ENCODE results near the gene SLC25A11. TPM values are rescaled to one million over a fixed set of nuclear protein-coding genes. Genes with fewer than 3 reads are reported as not detected.

Gene SLC25A11
- total RNA-seq, 4 donors from 2014 or later: 9.5 to 58.2 (median 42.9) TPM

GRCh38 chr17:4942760-4943508 lies 3.1 kb upstream of the SLC25A11 start:
- no peak overlapping the region for H3K4me3 ChIP-seq
- H3K9me3 ChIP-seq: no peaks in the 10 kb centered on the region
- H3K27me3 ChIP-seq: no peaks in the 10 kb centered on the region
- intact Hi-C loops (cut with DNase I; ENCODE audit: low total_unique reads): no loop called here
- no peak overlapping the region for H3K27ac ChIP-seq
- peaks cover 24 to 29% of the 10 kb centered on the region in 2 donors for H3K4me1 ChIP-seq
- H3K36me3 ChIP-seq: no peaks in the 10 kb centered on the region
- DNase-seq: no peak
- TF ChIP-seq POLR2A (IDR thresholded peaks at IDR 0.05) (no peak), CTCF (IDR thresholded peaks at IDR 0.05) (no peak)

- H3K4me3 ChIP-seq: peak overlapping the region; percentile 90 to 92
- intact Hi-C loops (cut with DNase I; ENCODE audit: low total_unique reads): no loop called here
- H3K27ac ChIP-seq: peak overlapping the region; percentile 95 to 98
- no peak for DNase-seq
- TF ChIP-seq CTCF (IDR thresholded peaks at IDR 0.05) (no peak), POLR2A (IDR thresholded peaks at IDR 0.05) (no peak)
- H3K4me1 ChIP-seq: peaks cover 24 to 25% of the 10 kb centered on the region in 2 donors
- H3K36me3 ChIP-seq: no peaks in the 10 kb centered on the region
- no peaks in the 10 kb centered on the region for H3K27me3 ChIP-seq
- no peaks in the 10 kb centered on the region for H3K9me3 ChIP-seq
These were observed 1.4 kb upstream of the SLC25A11 start for GRCh38 chr17:4941319-4941610.

- peak in 1 of 2 donors; percentile 90 for DNase-seq
- Histone ChIP-seq H3K9me3 (no peaks in the 10 kb centered on the region), H3K4me1 (peaks cover 20 to 21% of the 10 kb centered on the region in 2 donors), H3K27ac (peak overlapping the region; percentile 95 to 98), H3K4me3 (peak overlapping the region; percentile 90 to 92), H3K36me3 (no peaks in the 10 kb centered on the region), H3K27me3 (no peaks in the 10 kb centered on the region)
- intact Hi-C loops (cut with DNase I; ENCODE audit: low total_unique reads): no loop called here
- TF ChIP-seq POLR2A (IDR thresholded peaks at IDR 0.05) (no peak), CTCF (IDR thresholded peaks at IDR 0.05) (no peak)
These were observed 891 bp upstream of the SLC25A11 start for GRCh38 chr17:4940555-4941318.

GRCh38 chr17:4939546-4939795 lies 375 bp downstream of the SLC25A11 start:
- no peaks in the 10 kb centered on the region for H3K9me3 ChIP-seq
- no peak for DNase-seq
- peak overlapping the region; percentile 90 to 92 for H3K4me3 ChIP-seq
- intact Hi-C loops (cut with DNase I; ENCODE audit: low total_unique reads): no loop called here
- no peaks in the 10 kb centered on the region for H3K36me3 ChIP-seq
- H3K27ac ChIP-seq: peak overlapping the region; percentile 95 to 98
- TF ChIP-seq POLR2A (IDR thresholded peaks at IDR 0.05) (no peak), CTCF (IDR thresholded peaks at IDR 0.05) (no peak)
- peaks cover 12% of the 10 kb centered on the region in 2 donors for H3K4me1 ChIP-seq
- H3K27me3 ChIP-seq: no peaks in the 10 kb centered on the region

All from uterus (tissue), 4 donors.